ENCODE measurements around the gene CCDC102A. TPM values are rescaled to one million over a fixed set of nuclear protein-coding genes. Genes with fewer than 3 reads are reported as not detected.

The CCDC102A gene
- total RNA-seq, 4 donors from 2014 or later = 22.7 to 54.9 (median 36.9) TPM

GRCh38 chr16:57481421-57481820, 55.0 kb downstream of the CCDC102A start:
- H3K4me3 ChIP-seq = no peak overlapping the region
- H3K4me1 ChIP-seq = peaks cover 25 to 71% (median 62%) of the 10 kb centered on the region in 4 donors
- 94% methylated on average over 2 of the region's 4 CpGs for WGBS
- intact Hi-C loops (cut with DNase I) = loop anchor here (5.0 kb wide), 1 partner anchor 36 kb away; no protein-coding TSS in a partner anchor
- no peak for DNase-seq (ENCODE audit: extremely low spot score)
- H3K9me3 ChIP-seq = no peaks in the 10 kb centered on the region
- no peaks in the 10 kb centered on the region for H3K36me3 ChIP-seq
- no peaks in the 10 kb centered on the region for H3K27me3 ChIP-seq
- H3K27ac ChIP-seq (replicated peaks in 1 of 4) = no peak overlapping the region
- no peak for TF ChIP-seq POLR2A (IDR thresholded peaks at IDR 0.05; ENCODE audit: low read depth)
- no peak for TF ChIP-seq EP300 (IDR thresholded peaks at IDR 0.05)
- TF ChIP-seq CTCF (IDR thresholded peaks at IDR 0.05) = no peak
- no peak for TF ChIP-seq POLR2AphosphoS5 (IDR thresholded peaks at IDR 0.05)

GRCh38 chr16:57480754-57481230, 55.6 kb downstream of the CCDC102A start:
- H3K9me3 ChIP-seq = no peaks in the 10 kb centered on the region
- H3K4me3 ChIP-seq = no peak overlapping the region
- peak overlapping the region in 3 of 4 donors; percentile 9 to 55 (median 48) for H3K27ac ChIP-seq (replicated peaks in 1 of 4)
- DNase-seq (ENCODE audit: extremely low spot score) = no peak
- no peaks in the 10 kb centered on the region for H3K36me3 ChIP-seq
- H3K27me3 ChIP-seq = no peaks in the 10 kb centered on the region
- intact Hi-C loops (cut with DNase I) = loop anchor here (5.0 kb wide), 1 partner anchor 37 kb away; no protein-coding TSS in a partner anchor
- 76% methylated on average over 6 of the region's 6 CpGs for WGBS
- TF ChIP-seq CTCF (IDR thresholded peaks at IDR 0.05) (no peak), POLR2AphosphoS5 (IDR thresholded peaks at IDR 0.05) (no peak), POLR2A (IDR thresholded peaks at IDR 0.05; ENCODE audit: low read depth) (no peak), EP300 (IDR thresholded peaks at IDR 0.05) (no peak)
- peaks cover 31 to 73% (median 65%) of the 10 kb centered on the region in 4 donors for H3K4me1 ChIP-seq

- no peak for DNase-seq (ENCODE audit: extremely low spot score)
- intact Hi-C loops (cut with DNase I) = loop anchor here (5.0 kb wide), 1 partner anchor 37 kb away; no protein-coding TSS in a partner anchor
- H3K9me3 ChIP-seq = no peaks in the 10 kb centered on the region
- H3K27me3 ChIP-seq = no peaks in the 10 kb centered on the region
- H3K36me3 ChIP-seq = peaks cover 0 to 1% (median under 1%) of the 10 kb centered on the region in 4 donors
- H3K4me1 ChIP-seq = peaks cover 27 to 69% (median 60%) of the 10 kb centered on the region in 4 donors
- H3K4me3 ChIP-seq = peak overlapping the region; percentile 45 to 60 (median 52)
- no peak for TF ChIP-seq EP300 (IDR thresholded peaks at IDR 0.05)
- TF ChIP-seq CTCF (IDR thresholded peaks at IDR 0.05) = no peak
- no peak for TF ChIP-seq POLR2AphosphoS5 (IDR thresholded peaks at IDR 0.05)
- TF ChIP-seq POLR2A (IDR thresholded peaks at IDR 0.05; ENCODE audit: low read depth) = no peak
- WGBS = 36% methylated on average over 3 of the region's 15 CpGs
- H3K27ac ChIP-seq (replicated peaks in 1 of 4) = peak overlapping the region; percentile 9 to 55 (median 49)
Measured at GRCh38 chr16:57479976-57480753, 56.2 kb downstream of the CCDC102A start.

- Histone ChIP-seq H3K4me3 (peak overlapping the region; percentile 45 to 60 (median 52)), H3K4me1 (peaks cover 22 to 62% (median 54%) of the 10 kb centered on the region in 4 donors), H3K9me3 (no peaks in the 10 kb centered on the region), H3K27ac (replicated peaks in 1 of 4) (peak overlapping the region; percentile 9 to 55 (median 49)), H3K36me3 (peaks cover 0 to 9% (median 7%) of the 10 kb centered on the region in 4 donors), H3K27me3 (no peaks in the 10 kb centered on the region)
- intact Hi-C loops (cut with DNase I) = no loop called here
- WGBS = 38% methylated on average over 29 of the region's 36 CpGs
- no peak for DNase-seq (ENCODE audit: extremely low spot score)
- TF ChIP-seq EP300 (IDR thresholded peaks at IDR 0.05) = no peak
Measured at GRCh38 chr16:57479205-57479975, 57.0 kb downstream of the CCDC102A start.
